ENCODE results near the gene P2RY2.

Gene P2RY2

DNA sequence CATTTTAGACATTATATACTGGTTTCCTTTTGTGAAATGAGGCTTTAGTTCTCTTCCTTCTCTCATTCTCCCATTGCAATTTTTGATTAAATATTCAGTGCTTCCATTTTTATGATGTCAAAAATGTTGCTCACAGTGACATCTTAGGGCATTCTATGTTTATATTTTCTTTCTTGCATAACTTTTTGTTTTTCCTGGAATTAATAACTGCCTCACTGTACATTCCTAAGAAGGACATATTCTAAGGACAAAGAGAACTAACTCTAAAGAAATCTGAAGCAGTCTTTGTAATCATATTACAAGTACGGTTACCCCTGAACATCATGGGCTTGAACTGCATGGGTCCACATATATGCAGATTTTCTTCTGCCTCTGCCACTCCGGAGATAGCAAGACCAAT lies 28.2 kb downstream of the P2RY2 start:
- no peak for DNase-seq

DNA sequence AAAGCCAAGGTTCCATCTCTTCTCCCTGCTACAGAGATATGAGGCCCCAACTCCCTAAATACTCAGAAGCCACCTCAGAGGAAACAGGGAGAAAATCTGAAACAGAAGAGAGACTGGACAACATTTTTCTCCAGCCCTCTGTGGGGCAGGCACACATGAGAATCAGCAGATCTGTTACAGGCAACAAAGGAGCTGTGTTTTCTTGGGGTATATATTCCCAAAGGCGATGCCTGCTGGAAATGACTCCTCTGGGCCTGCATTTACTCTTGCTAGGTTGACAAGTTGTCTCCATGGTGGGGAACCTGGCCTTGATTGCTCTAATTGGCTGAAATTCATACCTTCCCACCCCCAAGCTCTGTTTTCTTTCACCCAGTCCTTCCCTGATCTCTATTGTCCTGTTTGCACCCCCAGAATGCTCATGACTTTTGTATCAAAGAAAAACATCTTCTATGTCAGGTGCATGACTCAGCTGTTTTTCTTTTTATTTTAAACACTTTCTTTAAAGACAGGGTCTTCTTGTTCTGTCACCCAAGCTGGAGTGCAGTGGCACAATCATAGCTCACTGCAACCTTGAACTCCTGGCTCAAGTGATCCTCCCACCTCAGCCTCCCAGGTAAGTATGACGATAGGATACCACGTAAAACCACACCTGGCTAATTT lies 30.6 kb downstream of the P2RY2 start:
- DNase-seq: no peak

DNA sequence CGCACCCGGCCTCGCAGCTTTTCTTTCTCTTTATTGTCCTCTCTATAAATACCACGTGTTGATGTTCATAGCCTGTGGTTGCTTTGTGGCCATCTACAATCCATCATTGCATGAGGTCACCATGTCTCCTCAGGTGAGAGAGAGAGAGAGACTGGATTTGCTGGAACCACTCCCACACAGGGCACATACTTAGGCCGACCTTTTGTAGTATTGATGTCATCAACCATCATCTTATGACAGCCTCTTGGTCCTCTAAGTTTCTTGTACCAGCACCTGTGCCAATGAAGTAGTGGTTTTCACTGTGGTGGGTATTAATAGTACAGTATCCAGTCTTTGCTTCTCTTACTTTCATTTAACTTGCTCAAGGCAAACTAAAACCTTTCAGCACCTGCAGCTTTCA lies 31.2 kb downstream of the P2RY2 start:
- DNase-seq: no peak

DNA sequence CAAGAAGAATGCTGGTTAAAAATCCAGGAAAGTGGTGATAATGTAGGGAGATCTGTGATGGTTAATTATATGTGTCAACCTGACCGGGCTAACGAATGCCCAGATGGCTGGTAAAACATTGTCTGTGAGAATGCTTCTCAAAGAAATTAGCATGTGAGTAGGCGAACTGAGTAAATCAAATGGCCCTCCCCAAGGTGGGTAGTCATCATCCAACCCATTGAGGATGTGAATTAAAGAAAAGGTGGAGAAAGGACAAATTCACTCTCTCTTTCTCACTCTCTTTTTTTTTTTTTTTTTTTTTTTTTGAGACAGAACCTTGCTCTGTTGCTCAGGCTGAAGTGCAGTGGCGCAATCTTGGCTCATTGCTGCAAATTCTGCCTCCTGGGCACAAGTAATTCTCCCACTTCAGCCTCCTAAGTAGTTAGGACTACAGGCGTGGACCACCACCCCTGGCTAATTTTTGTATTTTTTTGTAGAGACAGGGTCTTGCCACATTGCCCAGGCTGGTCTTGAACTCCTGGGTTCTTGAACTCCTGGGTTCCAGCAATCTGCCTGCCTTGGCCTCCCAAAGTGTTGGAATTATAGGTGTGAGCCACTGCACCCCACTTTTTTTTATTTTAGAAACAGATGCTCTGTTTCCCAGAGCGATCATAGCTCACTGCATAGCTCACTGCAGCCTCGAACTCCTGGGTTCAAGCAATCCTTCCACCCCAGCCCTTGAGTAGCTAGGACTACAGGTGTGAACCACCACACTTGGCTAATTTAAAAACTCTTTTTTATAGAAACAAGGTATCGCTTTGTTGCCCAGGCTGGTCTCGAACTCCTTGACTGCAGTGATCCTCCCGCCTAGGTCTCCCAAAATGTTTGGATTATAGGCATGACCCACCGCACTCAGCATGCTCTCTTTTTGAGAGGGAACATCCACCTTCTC lies 32.0 kb downstream of the P2RY2 start:
- no peak for DNase-seq

DNA sequence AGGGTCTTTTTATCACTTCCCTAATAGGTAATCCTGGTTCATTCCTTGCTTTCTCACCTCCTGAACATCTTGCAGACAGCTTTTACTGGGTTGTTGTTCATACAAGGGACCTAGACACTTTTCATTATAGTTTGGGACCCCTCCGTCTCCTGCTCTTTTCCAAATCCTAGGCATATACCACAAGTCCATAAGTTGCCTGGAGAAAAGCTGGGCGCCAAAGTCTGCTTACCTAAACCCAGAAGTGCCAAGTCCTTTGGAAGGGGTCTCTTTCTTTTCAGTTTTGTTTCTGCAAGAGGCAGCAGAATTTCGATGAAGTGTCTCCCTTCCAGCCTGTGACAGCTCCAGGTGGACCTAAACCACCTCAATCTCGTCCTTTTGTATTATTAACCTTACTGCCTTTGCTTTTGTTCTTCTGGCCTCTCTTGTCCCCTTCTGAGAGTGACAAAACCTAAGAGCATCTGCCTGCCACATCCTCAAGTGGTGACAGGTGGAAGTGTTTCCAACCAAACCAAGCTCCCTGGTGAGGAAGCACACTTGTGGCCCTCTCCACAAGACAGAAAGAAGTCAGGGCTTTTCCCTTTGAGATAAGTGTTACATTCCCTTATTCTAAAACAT lies 34.6 kb downstream of the P2RY2 start:
- DNase-seq: no peak

DNA sequence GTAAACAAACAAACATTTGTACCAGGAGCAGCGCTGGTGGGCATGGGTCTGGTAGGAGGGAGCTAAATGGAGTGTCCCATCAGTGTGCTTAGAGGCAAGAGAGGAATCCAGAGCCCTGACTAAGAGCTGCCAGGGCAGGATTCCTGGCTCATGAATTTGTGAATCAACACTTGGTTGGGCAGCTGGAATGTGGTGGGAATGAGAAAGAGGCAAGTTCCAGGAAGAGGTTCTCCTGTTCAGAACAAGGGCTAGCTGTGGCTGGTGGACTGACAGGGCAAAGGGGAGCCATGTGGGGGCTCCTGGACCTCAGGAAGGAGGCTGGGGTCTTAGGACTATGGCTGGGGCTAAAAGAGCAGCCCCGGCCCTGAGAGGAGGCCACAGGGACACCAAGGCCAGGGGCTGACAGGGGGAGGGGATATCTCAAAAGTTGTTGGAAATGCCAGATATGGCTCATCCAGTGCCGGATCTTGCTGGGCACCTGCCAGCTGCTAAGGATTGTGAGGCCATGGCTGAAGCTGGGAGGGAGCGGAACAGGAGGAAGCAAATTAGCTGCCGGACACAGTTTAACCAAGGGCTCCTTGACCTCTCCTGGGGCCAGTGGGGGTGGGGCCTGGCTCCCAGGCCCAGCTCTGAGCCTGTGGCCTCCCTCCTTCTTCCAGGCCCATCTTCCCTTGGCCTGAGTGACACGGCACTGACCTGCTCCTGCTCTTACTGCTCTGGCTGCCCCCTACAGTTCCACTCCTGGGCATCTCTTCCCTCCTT lies 39.4 kb downstream of the P2RY2 start:
- DNase-seq: no peak

DNA sequence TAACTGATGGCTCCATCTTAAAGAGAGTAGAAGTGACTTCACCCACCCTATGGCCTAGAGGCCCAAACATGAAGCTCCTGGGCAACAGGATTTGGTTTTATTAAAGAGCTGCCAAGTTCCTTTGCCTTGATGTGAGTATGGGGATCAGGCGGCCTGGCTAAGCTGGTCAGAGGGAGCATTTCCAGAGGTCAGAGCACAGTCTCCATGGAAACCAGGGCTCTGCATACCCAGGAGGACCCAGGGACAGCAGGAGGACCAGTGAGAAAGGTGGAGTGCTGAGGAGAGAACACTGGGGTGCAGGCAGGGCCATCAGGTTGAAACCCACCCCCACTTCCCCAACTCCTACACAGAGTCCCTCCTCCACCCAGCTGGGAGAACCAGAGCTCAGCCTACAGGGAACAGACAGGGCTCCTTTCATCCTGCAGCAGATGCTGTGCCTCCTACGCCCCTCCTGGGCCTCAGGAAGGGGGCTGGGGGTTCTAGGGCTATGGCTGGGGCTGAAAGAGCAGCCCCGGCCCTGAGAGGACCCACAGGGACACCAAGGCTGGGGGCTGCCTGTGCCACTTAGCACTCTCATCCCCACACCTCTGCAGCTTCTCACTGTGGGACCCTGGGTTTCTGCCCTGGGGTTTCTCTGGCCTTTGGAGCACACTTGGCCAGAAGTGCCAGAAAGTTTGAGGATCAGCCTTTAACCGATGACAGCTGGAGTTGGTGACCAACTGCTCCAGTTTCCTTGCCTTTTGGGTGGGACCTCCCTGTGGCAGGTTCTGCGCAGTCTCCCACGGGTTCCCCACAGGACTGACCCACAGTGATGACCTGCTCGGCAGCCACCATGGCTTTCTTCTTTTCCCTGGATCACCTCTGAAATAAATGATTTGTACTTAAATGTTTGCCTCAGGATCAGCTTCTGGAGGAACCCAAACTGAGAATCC lies 40.3 kb downstream of the P2RY2 start:
- no peak for DNase-seq

DNA sequence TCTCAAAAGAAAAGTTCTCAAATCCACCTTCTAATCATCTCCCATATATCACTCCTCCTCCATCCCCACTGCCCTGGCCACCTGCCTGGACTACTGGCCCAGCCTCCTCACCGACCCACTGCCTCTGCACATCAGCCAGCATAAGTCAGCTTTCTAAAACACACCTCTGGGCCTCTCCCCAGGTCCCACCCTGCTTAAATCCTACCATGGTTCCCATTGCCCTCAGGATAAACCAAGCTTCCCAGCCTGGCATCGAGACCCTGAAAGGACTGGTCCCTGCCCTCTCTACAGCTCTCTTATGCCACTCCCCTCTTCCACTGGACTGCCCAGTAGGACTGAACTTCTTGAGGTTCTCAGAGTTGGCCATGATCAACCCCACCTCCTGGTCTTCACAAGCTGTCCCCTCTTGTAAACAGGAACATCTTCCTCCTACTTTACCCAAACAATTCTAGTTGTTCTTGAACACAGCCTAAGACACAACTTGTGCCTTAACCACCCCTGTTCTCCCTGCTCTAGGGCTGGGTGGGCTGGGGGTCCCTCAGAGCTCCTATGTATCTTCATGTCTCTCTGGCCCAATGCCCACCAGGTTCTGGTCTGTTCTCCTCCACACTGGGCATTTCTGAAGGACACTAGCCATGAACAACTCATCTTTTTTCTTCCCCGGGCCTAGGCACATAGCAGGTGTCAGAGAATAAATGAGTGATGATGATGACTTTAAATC lies 41.5 kb downstream of the P2RY2 start:
- DNase-seq: no peak

DNA sequence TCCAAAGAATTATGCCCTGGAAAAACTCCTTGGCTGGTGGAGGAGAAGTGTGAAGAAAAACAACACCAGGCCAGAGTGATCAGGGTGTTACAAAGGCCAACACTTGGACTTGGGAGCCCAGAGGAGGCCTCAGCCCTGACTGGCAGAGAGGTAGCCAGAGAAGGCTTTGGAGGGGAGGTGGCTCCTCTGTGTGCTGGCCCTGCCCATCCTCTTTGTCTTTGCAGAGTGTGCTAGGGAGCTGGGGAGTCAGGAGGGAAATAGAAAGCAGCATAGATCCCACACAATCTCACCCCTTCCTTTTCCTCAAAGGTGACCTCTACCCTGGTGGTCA lies 42.0 kb downstream of the P2RY2 start:
- DNase-seq: no peak

DNA sequence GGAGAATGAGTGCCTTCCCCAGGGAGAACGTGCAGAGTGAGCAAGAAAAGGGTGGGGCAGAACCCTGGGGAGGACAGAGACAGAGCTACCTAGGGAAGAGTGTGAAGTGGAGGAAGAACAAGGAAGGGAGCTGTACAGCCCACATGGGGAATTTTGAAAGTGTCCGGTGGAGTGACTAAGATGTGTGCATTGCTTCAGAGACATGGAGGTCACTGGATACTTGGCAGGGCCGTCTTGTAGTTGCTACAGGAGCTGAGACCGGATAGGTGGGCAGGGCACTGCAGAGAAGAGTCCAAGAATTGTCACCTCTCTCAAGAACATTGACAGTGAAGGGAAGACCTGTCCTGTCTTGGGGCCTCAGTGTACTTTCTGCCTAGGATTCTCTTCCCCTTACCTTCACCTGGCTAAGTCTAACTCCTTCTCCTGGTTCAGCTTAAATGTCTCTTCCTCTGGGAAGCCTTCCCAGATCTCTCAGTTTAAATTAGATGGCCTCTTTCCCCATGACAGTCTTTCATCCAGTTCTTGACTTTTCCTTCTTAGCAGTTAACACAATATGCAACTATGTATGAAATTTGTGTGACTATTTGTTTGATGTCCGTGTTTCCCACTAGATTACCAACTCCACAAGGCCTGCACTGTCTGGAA lies 44.9 kb downstream of the P2RY2 start:
- no peak for DNase-seq

DNA sequence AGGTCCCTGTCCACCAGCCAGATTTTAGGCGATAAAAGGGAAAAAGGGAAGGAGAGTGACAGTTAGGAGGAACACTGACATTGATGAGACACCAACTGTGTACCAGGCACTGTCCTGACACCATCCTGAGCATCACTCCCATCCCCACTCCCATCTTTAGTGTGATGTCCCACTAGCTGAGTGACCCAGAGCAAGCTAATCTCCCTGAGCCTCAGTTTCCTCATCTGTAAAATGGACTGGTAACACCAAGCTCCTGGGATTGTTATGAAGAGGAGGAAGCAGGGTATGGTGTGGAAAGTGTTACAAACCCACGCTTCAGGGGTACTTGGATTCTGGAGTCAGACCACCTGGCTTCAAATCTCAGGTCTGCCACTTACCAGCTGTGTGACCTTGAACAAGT lies 45.6 kb downstream of the P2RY2 start:
- DNase-seq: no peak

DNA sequence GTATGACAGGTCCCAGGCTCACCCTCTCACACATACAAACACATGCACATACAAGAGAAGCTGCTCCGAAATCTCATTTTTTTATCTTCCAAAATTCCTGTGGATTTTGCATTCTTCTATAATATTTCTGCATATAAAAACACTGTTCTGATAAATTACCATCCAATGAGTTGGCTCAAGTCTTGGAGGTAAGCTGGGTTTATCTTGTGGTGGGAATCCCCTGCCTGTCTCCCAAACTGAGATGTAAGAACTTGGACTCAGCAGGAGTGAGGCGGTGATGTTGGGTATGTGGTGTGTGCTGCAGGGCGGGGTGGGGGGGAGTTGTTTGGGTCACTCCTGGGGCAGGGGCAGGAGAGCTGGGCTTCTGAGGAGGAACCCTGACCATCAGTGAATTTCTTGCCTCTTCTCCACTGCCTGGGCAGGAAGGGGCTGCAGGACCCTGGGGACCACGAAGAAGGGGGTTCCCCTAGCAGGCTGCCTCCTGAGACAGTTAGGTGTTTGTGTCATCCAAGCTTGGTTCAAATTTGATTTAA lies 47.3 kb downstream of the P2RY2 start:
- no peak for DNase-seq

DNA sequence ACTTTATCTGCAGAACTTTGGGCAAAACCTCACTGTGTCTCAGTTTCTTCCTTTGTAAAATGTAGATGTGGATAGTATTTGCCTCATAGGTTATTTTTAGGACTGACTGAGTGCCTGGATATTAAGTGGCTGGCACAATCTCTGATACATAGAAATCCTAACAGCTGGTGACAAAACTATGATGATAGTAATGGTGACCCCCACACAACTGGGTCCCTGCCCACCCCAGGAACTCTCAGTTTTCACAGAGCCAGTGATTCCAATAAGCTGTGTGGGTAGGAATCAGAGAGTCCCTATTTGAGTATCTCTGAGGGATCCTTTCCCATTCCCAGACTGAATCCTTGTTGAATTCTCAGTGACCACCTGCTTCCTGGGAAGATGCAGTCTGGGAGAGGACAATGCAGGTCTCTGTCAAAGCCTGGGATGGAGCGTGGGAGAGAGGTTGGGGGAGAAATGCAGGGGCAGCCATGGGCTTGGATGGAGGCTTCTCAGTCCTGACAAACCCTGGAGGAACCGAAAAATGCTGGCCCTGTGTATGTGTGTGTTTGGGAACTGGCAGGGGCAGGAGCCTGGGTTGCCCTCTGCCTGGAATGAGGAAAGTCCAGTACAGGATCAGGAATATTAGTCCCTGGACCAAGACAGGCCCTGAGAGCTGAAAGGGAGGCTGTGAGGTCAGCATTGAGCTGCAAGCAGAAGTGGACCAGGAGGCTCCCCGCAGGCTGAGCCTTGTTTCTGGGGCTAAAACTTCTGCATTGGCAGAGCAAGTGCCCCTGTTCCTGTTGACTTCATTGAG lies 48.0 kb downstream of the P2RY2 start:
- no peak for DNase-seq

DNA sequence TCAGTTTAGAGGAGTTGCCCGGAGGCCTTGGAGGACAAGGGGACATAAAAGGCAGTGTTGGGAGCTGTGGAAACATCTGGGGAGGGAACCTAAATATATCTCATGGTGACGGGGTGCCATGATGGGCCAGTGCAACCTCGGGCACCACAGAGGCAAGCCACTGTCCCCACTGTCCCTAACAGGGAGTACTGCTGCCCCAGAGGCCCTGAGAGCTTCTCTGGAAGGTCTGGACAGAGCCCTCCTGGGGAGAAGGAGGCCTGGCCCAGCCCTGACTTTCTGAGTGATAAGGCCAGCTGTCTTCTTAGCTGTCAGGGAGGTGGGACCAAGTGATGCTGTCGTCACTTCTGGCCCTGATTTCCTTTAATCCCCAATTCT lies 48.6 kb downstream of the P2RY2 start:
- no peak for DNase-seq

DNA sequence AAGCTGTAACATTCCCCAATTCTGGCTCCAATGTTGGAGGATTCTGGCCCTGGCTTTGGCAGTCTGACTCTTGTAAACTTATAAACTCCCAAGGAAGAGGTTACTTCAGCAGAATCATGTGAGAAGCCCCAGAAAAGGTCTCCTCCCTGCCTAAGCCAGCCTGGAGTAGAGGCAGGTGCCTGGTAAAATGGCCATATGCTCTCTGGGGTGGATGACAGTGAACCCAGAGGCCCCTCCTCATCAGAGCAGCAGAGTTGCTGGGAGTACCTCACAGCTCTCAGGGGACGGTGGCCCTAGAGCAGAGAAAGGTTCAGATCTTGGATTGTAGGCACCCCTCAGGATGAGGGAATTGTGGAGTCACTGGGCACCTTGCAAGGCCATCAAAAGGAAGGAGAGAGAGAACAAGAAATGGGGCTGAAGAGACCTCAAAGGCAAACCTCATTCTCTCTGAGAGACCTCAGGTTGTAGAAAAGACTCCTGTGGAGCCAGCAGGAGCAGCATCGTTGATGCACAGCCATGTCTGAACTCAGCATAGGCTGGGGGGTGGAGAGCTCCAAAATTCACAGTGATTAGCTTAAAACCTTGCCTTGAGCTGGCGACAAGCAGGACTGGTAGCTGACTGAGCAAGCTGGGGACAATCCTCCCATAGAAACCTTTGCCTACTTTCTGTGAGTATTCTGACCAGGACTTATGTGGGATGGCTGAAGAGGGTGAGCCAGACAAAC lies 49.2 kb downstream of the P2RY2 start:
- no peak for DNase-seq

DNA sequence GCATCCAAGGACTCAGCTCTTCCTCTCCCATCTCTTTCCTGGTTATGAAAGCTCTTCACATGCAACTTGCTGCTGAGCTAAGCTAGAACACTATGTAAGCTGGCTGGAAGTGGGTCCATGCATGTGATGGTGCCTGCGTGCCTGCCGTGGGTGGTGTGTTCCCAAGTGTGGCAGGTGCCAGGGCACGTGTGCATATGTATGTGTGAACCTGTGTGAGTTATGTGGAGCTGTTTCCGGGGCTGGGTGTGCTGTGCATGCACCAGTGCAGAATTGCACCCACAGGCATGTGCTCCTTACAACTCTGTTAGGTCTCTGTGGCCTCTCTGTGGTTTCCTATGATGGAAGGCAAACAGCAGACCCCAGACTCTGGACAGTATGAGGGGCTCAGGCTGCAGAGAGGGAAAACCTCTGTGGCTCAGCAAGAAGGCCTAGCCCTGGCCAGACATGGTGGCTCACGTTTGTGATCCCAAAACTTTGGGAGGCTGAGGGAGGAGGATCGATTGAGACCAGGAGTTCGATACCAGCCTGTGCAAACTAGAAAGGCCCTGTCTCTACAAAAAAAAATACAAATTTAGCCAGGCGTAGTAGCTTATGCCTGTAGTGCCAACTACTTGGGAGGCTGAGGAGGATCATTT lies 49.9 kb downstream of the P2RY2 start:
- no peak for DNase-seq

DNA sequence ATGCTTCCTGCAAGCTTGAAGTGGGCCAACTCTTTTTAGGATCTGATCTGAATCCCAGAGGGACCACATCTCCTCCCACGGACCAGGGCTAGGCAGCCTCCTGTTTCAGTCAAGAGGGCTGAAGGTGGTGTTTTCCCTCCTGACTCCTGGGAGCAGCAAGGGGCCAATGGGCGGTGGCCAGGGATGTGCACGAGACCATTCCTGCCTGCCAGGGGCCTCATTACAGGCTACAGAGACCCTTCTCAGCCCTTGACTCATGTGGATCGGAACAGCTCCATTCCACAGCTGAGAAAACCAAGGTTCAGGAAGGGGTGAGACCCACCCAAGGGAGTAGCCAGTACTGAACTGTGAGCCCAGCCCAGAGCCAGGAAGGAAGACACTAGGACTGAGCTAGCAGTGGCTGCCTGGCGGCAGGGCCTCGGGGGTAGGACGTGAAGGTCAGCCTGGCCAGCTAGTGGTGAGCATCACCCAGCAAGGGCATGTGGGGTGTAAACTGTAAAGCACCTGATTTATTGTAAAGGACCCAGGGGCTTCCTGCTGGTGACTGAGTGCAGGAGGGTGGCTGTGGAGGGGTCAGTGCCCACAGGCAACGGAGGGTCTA lies 50.7 kb downstream of the P2RY2 start:
- DNase-seq: no peak

DNA sequence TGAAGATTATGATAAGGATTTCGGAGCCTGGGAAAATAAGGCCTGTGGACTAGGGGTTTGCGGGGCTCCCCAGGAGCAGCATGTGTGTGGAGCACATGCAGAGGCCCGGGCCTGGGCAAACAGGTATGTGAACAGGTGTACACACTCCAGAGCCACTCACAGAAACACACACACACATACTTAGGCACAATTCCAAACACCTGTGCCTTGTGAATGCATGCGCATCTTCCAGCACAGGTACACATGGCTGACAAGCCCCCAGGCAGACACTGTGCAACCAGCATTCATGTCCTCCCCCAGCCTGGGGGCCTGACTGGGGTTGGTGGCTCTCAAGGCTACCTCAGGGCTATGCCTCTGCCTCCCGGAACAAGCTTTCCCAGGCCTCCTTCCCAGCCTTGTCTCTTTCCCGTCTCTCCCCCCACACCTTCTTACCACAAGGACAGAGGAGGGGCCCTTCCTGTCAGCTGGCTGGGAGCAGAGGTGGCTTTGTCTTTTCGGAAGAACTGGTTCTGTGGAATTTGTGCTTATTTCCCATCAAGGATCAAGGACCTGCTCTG lies 51.5 kb downstream of the P2RY2 start:
- no peak for DNase-seq
